ENCODE measurements around the gene ADGRF3. TPM values are rescaled to one million over a fixed set of nuclear protein-coding genes. Genes with fewer than 3 reads are reported as not detected.
"Not testable (repeated sequence)": the region's sequence is repeated elsewhere in the genome, so short reads cannot be mapped to it uniquely, and the experiment has no call there.

The ADGRF3 gene
- total and polyA plus RNA-seq, 10 of the 15 experiments (the other 5 are each of a cell fraction or from before 2014, with no cell fraction given): 0.03 to 3.1 (median 0.84) TPM

- TF ChIP-seq HDAC6 (IDR thresholded peaks at IDR 0.05; ENCODE audit: unreplicated experiment): no peak
- TF ChIP-seq PBX3 (IDR thresholded peaks at IDR 0.05; ENCODE audit: insufficient replicate concordance, low read depth, low read length): no peak
- TF ChIP-seq BHLHE40 (IDR thresholded peaks at IDR 0.05; ENCODE audit: borderline replicate concordance in 1 of 2, low read depth in 2 of 2, low read length in 1 of 2): peak in 1 of 2 experiments; percentile 56; a peak in 2 of 4 replicates
- peak; percentile 79 for TF ChIP-seq DPF2 (IDR thresholded peaks at IDR 0.05)
- no peak for TF ChIP-seq NR2C2 (IDR thresholded peaks at IDR 0.05; ENCODE audit: borderline replicate concordance, control insufficient read depth, insufficient read length, low read depth)
- peak; percentile 62 for TF ChIP-seq MEF2B (IDR thresholded peaks at IDR 0.05; ENCODE audit: partially characterized antibody, poor library complexity, severe bottlenecking)
- peak; percentile 71; the same call in 1 of the 3 replicates for TF ChIP-seq POU2F2 (IDR thresholded peaks at IDR 0.05; ENCODE audit: borderline replicate concordance, low read depth, low read length)
- no peak for TF ChIP-seq CTCF (IDR thresholded peaks at IDR 0.05 in 2 of 3, conservative IDR thresholded peaks at IDR 0.05 in 1 of 3; ENCODE audit: control insufficient read depth in 2 of 3, extremely low read depth in 1 of 3, insufficient read depth in 1 of 3, low read depth in 3 of 3, low read length in 3 of 3)
Measured at GRCh38 chr2:26269571-26270158, 76.9 kb downstream of the ADGRF3 start (continued).

GRCh38 chr2:26268670-26269385 lies 77.8 kb downstream of the ADGRF3 start:
- WGBS (ENCODE audit: insufficient coverage, insufficient replicate concordance, low lambda C conversion rate, missing lambda C conversion rate): 90% methylated on average over 9 of the region's 12 CpGs

More at GRCh38 chr2:26268670-26269385, 77.8 kb downstream of the ADGRF3 start:
- DNase-seq (ENCODE audit: low read depth, low spot score); H3K27me3 ChIP-seq (replicated peaks in 1 of 2; ENCODE audit: control insufficient read depth in 2 of 2, insufficient read depth in 2 of 2, low read length in 1 of 2); H3K36me3 ChIP-seq (ENCODE audit: control insufficient read depth in 2 of 2, insufficient read depth in 2 of 2, low read length in 1 of 2); H3K79me2 ChIP-seq (ENCODE audit: control insufficient read depth, insufficient read depth, low read length); ATAC-seq; BruUV-seq (replicated peaks); H3K9me3 ChIP-seq (replicated peaks; ENCODE audit: control insufficient read depth, insufficient read depth, low read length); H3K4me2 ChIP-seq (ENCODE audit: control insufficient read depth, insufficient read depth); in situ Hi-C loops (cut with MboI); H4K20me1 ChIP-seq (ENCODE audit: control insufficient read depth, insufficient read depth); H3K4me1 ChIP-seq (ENCODE audit: control insufficient read depth, insufficient read depth, low read length); H3K9ac ChIP-seq (ENCODE audit: control insufficient read depth, insufficient read depth, low read length); intact Hi-C loops (cut with micrococcal nuclease; ENCODE audit: unreplicated experiment); FAIRE-seq; H3K4me3 ChIP-seq; H2AFZ ChIP-seq (ENCODE audit: control insufficient read depth, low read depth, low read length): not testable (repeated sequence)
- CTCF ChIA-PET: interaction anchor here (1.5 to 2.0 kb wide), 3 partner anchors 23 to 28 kb away, joined by 3 to 12 read pairs (median 7); partner anchors contain the start of gene HADHB
- RAD21 ChIA-PET (ENCODE audit: unreplicated experiment): interaction anchor here (3.7 kb wide), 1 partner anchor 24 kb away, joined by 41 read pairs; the partner anchor contains the start of genes HADHA and HADHB
- peak overlapping the region; percentile 59; the same call in 1 of the 2 replicates for H3K27ac ChIP-seq (ENCODE audit: control insufficient read depth, insufficient read depth)
- POLR2A ChIA-PET: interaction anchor here (2.0 to 2.3 kb wide), 2 partner anchors 21 to 76 kb away, joined by 10 to 12 read pairs; no protein-coding TSS in a partner anchor
- SMC1A ChIA-PET (ENCODE audit: uncharacterized antibody, unreplicated experiment): interaction anchor here (1.0 to 6.1 kb wide), 5 partner anchors 9 to 49 kb away, joined by 3 to 71 read pairs (median 3); partner anchors contain the start of genes HADHA and HADHB

Measured in GM12878 (cell line).